Gastrocnemius medialis (tissue), 4 donors: ENCODE results near the gene GNG13.

ENCODE experiments used
- POLR2A ChIP-seq, 2 donors: fragments of 450-650 bp; IDR thresholded peaks; one replicate each; pipeline ENCODE4 v1.6.1; 2017; ENCODE audit warnings: antibody characterized with exemption in 2 of 2, mild to moderate bottlenecking in 2 of 2, moderate library complexity in 2 of 2
- TF ChIP-seq, protein P1 (sequence below), 5 experiments: fragments of 450-650 bp in 3 of 5; fragments of 200-600 bp in 2 of 5; sonication (generic) in 2 of 5; IDR thresholded peaks in 4 of 5; conservative IDR thresholded peaks in 1 of 5; 1 replicate in 4 of 5; 2 replicates in 1 of 5; pipeline ENCODE4 v1.5.1; 2016 to 2019; ENCODE audit warnings: antibody characterized with exemption in 5 of 5, mild to moderate bottlenecking in 3 of 5, moderate library complexity in 3 of 5

DNA sequence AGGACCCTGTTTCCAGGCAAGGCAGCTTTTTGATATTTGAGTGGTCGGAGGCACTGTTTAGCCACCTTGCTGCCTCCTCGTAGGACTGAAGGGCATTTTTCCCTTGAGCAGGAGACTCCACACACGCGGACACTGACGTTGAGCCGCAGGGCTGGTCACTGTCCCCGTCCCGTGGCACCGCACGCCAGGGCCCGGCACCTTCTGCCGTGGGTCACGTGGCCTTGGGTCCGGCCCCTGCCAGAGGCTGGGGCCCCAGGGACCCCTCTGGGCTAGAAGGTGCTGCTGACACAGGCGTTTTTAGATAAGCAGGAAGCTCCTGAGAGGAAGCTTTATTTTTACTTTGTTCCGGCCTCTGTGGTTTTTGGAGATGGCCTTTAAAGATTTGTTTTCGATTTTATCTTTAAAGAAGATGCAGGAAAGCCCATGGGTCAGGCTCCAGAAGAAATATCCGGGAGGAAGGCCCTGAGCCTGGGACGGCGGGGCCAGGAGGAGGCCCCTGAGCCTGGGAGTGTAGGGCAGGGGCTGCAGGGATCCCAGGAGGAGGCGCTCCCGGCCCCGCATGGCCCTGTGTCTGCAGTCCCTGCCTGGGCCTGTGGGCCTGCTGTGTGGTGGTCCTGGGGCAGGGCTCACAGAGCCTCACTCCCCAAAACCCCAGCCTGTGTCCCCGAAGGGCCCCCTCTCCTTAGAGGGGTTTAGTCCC lies 30.5 kb upstream of the GNG13 start:
- TF ChIP-seq POLR2A (IDR thresholded peaks at IDR 0.05): no peak
- TF ChIP-seq, protein P1, sequence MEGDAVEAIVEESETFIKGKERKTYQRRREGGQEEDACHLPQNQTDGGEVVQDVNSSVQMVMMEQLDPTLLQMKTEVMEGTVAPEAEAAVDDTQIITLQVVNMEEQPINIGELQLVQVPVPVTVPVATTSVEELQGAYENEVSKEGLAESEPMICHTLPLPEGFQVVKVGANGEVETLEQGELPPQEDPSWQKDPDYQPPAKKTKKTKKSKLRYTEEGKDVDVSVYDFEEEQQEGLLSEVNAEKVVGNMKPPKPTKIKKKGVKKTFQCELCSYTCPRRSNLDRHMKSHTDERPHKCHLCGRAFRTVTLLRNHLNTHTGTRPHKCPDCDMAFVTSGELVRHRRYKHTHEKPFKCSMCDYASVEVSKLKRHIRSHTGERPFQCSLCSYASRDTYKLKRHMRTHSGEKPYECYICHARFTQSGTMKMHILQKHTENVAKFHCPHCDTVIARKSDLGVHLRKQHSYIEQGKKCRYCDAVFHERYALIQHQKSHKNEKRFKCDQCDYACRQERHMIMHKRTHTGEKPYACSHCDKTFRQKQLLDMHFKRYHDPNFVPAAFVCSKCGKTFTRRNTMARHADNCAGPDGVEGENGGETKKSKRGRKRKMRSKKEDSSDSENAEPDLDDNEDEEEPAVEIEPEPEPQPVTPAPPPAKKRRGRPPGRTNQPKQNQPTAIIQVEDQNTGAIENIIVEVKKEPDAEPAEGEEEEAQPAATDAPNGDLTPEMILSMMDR (IDR thresholded peaks at IDR 0.05 in 4 of 5, conservative IDR thresholded peaks at IDR 0.05 in 1 of 5): no peak
